CD4-positive, alpha-beta T cell treated with Interleukin-1 beta for 1 hour (primary cell): ENCODE measurements around the gene TMEM154.

ENCODE experiments used
- DNase-seq, 2 donors: peaks; one replicate each; pipeline ENCODE4 v3.0.0-alpha.2; 2020 to 2022

The TMEM154 gene

GRCh38 chr4:152693871-152694270 is 14.1 kb upstream of the TMEM154 start:
- no peak for DNase-seq

GRCh38 chr4:152691761-152692160 is 12.0 kb upstream of the TMEM154 start:
- DNase-seq = no peak

- DNase-seq = no peak
Measured at GRCh38 chr4:152690706-152691651, 11.2 kb upstream of the TMEM154 start.

- peak in 1 of 2 donors; percentile 3 for DNase-seq
Measured at GRCh38 chr4:152689615-152690501, 10.1 kb upstream of the TMEM154 start.

GRCh38 chr4:152687974-152688599 is 8.3 kb upstream of the TMEM154 start:
- no peak for DNase-seq

- no peak for DNase-seq
Measured at GRCh38 chr4:152686452-152687013, 6.7 kb upstream of the TMEM154 start.

- DNase-seq = no peak
Measured at GRCh38 chr4:152684587-152684986, 4.8 kb upstream of the TMEM154 start.

- DNase-seq = no peak
Measured at GRCh38 chr4:152684007-152684406, 4.2 kb upstream of the TMEM154 start.

- DNase-seq = no peak
Measured at GRCh38 chr4:152682143-152682941, 2.5 kb upstream of the TMEM154 start.

- peak in 1 of 2 donors; percentile 9 for DNase-seq
Measured at GRCh38 chr4:152680988-152681603, 1.3 kb upstream of the TMEM154 start.

- no peak for DNase-seq
Measured at GRCh38 chr4:152678841-152679240, 956 bp downstream of the TMEM154 start.

- no peak for DNase-seq
Measured at GRCh38 chr4:152677117-152677516, 2.7 kb downstream of the TMEM154 start.

GRCh38 chr4:152676052-152676854 is 3.5 kb downstream of the TMEM154 start:
- DNase-seq = no peak

- no peak for DNase-seq
Measured at GRCh38 chr4:152674359-152674758, 5.4 kb downstream of the TMEM154 start.

GRCh38 chr4:152673489-152673888 is 6.3 kb downstream of the TMEM154 start:
- DNase-seq = no peak

- no peak for DNase-seq
Measured at GRCh38 chr4:152672206-152673092, 7.3 kb downstream of the TMEM154 start.

- no peak for DNase-seq
Measured at GRCh38 chr4:152668338-152668964, 11.3 kb downstream of the TMEM154 start.

GRCh38 chr4:152667781-152668180 is 12.0 kb downstream of the TMEM154 start:
- DNase-seq = no peak

GRCh38 chr4:152666946-152667345 is 12.9 kb downstream of the TMEM154 start:
- no peak for DNase-seq
